ENCODE data around the gene HHATL. TPM values are rescaled to one million over a fixed set of nuclear protein-coding genes. Genes with fewer than 3 reads are reported as not detected.

The HHATL gene
- total RNA-seq, 2 donors from 2014 or later: 0.65 to 1.0 TPM

- DNase-seq (ENCODE audit: low spot score): no peak
- intact Hi-C loops (cut with DNase I): no loop called here
Measured at GRCh38 chr3:42672515-42672914, 30.1 kb downstream of the HHATL start.

- intact Hi-C loops (cut with DNase I): no loop called here
- DNase-seq (ENCODE audit: low spot score): no peak
Measured at GRCh38 chr3:42670670-42671069, 31.9 kb downstream of the HHATL start.

DNA sequence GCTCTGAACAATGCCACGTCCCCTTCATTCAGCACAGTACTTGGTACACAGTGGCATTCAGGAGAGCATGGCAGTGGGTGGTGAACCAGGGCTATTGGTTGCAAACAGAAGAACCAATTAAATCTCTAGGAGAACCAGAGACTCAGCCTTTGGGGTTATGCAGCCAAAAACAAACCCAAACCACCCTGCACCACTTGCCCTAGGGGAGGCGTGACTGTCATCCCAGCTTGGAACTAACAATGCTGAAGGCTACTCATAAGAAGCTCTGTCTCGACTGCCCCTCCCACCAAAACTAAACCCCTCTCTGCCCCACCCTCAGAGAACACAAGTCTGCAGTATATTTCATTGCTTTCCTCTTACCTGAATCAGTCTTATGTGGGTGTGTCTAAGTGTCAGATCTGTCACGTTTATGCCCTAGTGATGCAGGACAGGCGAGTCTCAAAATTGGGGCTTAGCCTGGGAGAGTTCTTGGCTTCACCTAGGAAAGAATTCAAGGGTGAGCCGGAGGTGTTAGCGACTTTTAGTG, 32.5 kb downstream of the HHATL start:
- intact Hi-C loops (cut with DNase I): no loop called here
- DNase-seq (ENCODE audit: low spot score): no peak

- intact Hi-C loops (cut with DNase I): no loop called here
- DNase-seq (ENCODE audit: low spot score): no peak
Measured at GRCh38 chr3:42668793-42669217, 33.8 kb downstream of the HHATL start.

DNA sequence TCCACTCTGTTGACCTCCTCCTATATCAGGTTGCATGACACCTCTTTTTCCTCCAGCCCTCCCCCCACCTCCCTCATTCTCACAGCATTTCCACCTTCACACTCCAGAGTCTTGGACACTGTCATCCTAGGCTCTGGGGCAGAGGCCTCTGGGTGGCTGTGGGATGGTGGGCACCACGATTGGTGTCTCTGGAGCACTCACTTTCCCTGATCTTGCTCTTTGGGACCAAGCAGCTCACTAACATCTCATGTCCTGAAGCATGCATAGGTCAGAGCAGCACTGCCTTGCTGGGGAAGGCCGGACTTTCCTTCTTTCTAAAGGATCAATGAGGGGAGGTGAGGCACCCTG, 34.2 kb downstream of the HHATL start:
- DNase-seq (ENCODE audit: low spot score): no peak
- intact Hi-C loops (cut with DNase I): no loop called here

GRCh38 chr3:42667523-42668412, 34.8 kb downstream of the HHATL start:
- DNase-seq (ENCODE audit: low spot score): peak; percentile 58
- intact Hi-C loops (cut with DNase I): no loop called here

DNA sequence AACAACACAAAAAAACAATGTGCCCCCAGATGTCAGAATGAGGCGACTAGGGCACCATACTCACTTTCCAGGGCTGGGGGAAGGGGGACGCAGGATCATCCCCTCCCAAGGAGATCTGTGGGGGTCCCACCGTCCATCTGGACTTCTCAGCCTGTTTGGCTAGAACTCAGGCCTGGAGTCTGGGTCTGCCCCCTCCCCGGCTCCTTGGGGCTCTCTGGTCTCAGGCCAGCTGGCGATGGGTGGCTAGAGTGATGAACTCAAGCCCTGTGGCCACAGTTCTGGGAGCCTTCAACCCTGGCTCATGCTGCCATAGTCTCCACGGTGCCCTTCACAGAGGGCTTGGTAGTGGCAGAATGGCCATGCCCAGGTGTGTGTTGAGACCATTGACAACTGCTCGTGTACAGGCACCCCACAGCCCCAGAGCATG, 35.5 kb downstream of the HHATL start:
- intact Hi-C loops (cut with DNase I): no loop called here
- DNase-seq (ENCODE audit: low spot score): peak; percentile 76

DNA sequence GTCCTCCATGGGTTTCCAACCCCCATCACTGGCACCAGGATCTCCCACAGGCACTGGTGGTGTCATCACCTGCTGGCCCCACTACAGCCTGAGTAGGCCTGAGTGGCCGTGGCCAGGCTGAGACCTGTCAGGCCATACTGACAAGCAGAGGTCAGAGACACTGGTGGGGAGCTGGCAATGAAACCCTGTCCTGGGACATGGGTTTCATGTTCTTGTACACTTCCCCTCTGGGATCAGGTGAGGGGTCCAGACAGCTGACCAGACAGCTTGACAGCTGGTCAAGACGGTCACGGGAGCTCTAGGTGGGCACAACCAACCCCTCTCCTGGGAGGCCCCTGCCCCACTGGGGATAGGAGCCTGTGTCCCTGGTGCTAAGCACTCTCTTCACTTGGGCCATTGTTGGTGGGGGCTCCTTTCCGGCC, 36.0 kb downstream of the HHATL start:
- peak; percentile 73 for DNase-seq (ENCODE audit: low spot score)

GRCh38 chr3:42666022-42666421, 36.6 kb downstream of the HHATL start:
- intact Hi-C loops (cut with DNase I): no loop called here
- DNase-seq (ENCODE audit: low spot score): peak; percentile 77

More for the DNA sequence above, 36.0 kb downstream of the HHATL start:
- intact Hi-C loops (cut with DNase I): no loop called here

GRCh38 chr3:42665050-42665878, 37.3 kb downstream of the HHATL start:
- intact Hi-C loops (cut with DNase I): no loop called here

GRCh38 chr3:42664438-42664803, 38.2 kb downstream of the HHATL start:
- DNase-seq (ENCODE audit: low spot score): peak; percentile 67
- intact Hi-C loops (cut with DNase I): loop anchor here in 1 of 2 donors (5.0 kb wide), 1 partner anchor 963 kb away; no protein-coding TSS in a partner anchor

More at GRCh38 chr3:42665050-42665878, 37.3 kb downstream of the HHATL start:
- DNase-seq (ENCODE audit: low spot score): peak; percentile 74

DNA sequence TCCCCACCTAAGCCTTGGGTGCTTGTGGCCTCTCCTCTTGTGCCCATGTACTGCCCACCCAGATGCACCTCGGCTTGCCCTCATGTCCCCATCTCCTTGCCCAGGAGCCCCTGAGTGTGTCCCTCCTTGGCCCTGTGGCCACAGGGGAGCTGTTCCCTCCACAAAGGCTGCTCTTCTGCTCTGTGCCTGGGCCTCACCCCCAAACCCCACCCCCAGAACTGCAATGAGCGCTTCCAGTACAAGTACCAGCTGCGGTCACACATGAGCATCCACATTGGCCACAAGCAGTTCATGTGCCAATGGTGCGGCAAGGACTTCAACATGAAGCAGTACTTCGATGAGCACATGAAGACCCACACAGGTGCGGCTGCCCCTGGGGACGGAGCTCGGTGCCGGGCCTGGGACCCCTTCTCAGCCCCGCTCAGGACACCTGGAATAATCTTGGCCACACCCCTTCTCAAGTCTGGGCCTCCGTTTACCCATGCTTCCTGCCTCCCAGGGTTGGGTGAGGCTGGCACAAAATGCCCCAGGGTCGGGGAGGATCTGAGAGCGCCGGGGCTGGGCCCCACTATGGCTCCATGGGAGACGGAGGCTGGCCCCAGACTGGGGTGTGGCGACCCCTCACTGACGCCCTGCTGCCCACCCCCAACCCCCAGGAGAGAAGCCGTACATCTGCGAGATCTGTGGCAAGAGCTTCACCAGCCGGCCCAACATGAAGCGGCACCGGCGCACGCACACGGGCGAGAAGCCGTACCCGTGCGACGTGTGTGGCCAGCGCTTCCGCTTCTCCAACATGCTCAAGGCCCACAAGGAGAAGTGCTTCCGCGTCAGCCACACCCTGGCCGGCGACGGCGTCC, 38.8 kb downstream of the HHATL start:
- DNase-seq (ENCODE audit: low spot score): peak; percentile 81
- intact Hi-C loops (cut with DNase I): loop anchor here in 1 of 2 donors (5.0 kb wide), 1 partner anchor 963 kb away; no protein-coding TSS in a partner anchor

DNA sequence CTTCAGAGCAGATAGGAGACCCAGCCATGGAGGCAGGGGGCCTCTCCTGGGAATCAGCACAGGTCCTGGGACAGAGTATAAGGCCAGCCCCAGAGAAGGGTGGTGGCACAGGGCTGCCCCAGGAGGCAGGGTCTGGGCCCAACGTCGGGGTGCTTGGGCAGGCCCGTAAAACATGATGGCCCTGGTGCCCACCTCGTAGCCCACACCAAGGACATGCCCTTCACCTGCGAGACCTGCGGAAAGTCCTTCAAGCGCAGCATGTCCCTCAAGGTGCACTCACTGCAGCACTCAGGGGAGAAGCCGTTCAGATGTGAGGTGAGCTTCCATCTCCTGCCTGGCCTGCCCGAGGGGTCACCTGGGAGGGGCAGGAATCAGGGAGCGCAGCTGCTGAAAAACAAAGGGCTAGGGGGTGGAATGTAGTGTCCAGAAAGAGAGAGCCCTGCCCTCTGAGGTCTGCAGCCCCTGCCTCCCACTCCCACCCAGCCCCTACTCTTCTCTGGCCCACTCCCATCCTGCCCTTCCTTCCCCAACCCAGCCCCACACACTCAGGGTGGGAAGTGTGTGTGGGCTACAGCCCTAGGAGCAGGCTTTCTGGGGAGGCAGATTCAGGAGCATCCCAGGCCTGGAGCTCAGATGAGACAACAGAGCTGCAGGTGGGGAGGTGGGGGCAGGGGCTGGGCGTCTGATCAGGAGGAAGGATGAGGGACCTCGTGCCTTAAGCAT, 39.6 kb downstream of the HHATL start:
- DNase-seq (ENCODE audit: low spot score): peak; percentile 80
- intact Hi-C loops (cut with DNase I): loop anchor here in 1 of 2 donors (5.0 kb wide), 1 partner anchor 964 kb away; no protein-coding TSS in a partner anchor

DNA sequence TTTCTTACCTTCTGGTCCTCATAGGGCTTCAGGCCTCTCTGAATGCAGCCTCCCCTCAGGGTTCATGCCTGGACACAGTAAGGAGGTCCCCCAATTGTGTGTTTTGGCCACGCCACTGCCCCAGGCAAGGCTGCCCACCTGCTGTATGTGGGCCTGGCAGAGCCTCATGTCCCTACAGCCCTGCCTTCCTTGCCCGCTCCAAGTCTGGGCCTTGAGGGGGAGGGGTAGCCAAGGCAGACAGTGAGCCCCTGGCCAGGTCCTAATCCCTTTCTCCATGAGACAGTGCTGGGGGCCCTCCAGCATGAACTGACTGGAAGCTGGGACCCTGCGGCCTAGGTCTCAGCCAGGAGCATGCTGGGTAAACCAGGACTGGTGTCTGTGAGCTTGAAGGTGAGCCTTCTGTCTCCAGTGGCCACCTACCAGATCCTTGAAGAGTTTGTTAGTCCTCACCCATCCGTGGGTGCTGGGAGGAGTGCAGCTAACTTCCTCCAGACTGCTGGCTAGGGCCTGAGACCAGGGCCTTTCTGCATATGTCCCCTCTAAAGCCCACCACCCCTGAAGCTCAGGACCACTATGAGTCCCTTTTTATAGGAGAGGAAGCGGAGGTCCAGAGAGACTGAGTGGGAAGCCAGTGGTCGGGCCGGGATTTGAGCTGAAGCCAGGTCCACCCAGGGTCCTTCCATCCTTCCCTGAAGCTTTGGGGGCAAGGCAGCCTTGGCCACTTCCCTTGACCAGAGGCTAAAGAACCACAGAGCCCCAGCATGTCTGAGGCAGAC, 40.4 kb downstream of the HHATL start:
- DNase-seq (ENCODE audit: low spot score): peak; percentile 67
- intact Hi-C loops (cut with DNase I): loop anchor here in 1 of 2 donors (5.0 kb wide), 1 partner anchor 965 kb away; no protein-coding TSS in a partner anchor

DNA sequence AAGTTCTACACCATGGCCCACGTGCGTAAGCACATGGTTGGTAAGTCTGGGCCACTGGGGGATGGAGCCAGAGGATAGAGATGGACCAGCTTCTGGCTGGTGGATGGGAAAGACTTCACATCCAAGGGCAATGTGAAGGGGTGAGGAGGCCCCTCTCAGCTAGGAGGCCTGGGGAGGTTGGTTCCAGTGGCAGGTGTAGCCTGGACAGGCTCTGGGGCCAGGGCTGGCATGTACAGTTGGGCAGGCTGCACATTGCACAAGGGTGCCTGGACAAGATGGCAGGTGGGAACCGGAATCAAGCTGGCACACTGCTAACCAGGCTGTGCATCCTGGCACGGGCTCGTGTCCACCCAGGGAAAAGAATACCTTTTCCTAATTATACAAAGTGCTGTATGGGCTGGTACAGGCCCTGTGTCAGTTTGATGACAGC, 41.0 kb downstream of the HHATL start:
- intact Hi-C loops (cut with DNase I): loop anchor here in 1 of 2 donors (5.0 kb wide), 1 partner anchor 966 kb away; no protein-coding TSS in a partner anchor
- peak; percentile 77 for DNase-seq (ENCODE audit: low spot score)

GRCh38 chr3:42660898-42661297, 41.7 kb downstream of the HHATL start:
- intact Hi-C loops (cut with DNase I): loop anchor here in 1 of 2 donors (5.0 kb wide), 1 partner anchor 966 kb away; no protein-coding TSS in a partner anchor

GRCh38 chr3:42660131-42660715, 42.4 kb downstream of the HHATL start:
- DNase-seq (ENCODE audit: low spot score): no peak
- intact Hi-C loops (cut with DNase I): loop anchor here in 1 of 2 donors (5.0 kb wide), 1 partner anchor 967 kb away; no protein-coding TSS in a partner anchor

More at GRCh38 chr3:42660898-42661297, 41.7 kb downstream of the HHATL start:
- DNase-seq (ENCODE audit: low spot score): no peak
